ENCODE measurements around the gene ISYNA1. TPM values are rescaled to one million over a fixed set of nuclear protein-coding genes. Genes with fewer than 3 reads are reported as not detected.

ISYNA1 gene
- total and polyA plus RNA-seq, 2 of the 8 experiments (the other 6 are each of a cell fraction or from before 2014, with no cell fraction given), result 207 to 264 TPM

- TF ChIP-seq RBBP5 (IDR thresholded peaks at IDR 0.05; ENCODE audit: borderline replicate concordance, low read depth, low read length) (peak; percentile 27; the same call in 1 of the 2 replicates), TAF7 (optimal IDR thresholded peaks at IDR 0.05; ENCODE audit: borderline replicate concordance, low read depth, low read length) (peak; percentile 13), KDM4A (IDR thresholded peaks at IDR 0.05; ENCODE audit: low read depth, low read length, severe bottlenecking) (peak; percentile 56), MAX (IDR thresholded peaks at IDR 0.05) (peak; percentile 33; the same call in 1 of the 2 replicates), POLR2A (IDR thresholded peaks at IDR 0.05; ENCODE audit: control extremely low read depth in 1 of 2, low read depth in 2 of 2, low read length in 2 of 2) (peak in 1 of 2 experiments; percentile 59; a peak in 2 of 3 replicates), HDAC6 (IDR thresholded peaks at IDR 0.05; ENCODE audit: low read depth, low read length) (no peak), EGR1 (IDR thresholded peaks at IDR 0.05; ENCODE audit: borderline replicate concordance, low read depth, low read length) (peak; percentile 67; the same call in 1 of the 2 replicates), TAF1 (IDR thresholded peaks at IDR 0.05; ENCODE audit: low read depth, low read length) (no peak)
Observed at GRCh38 chr19:18433015-18433691, 4.8 kb downstream of the ISYNA1 start (continued).
